Activated CD8-positive, alpha-beta memory T cell treated with anti-CD3 and anti-CD28 coated beads for 48 hours (primary cell): Measurements from ENCODE around the gene PTPN4.
"Not testable (repeated sequence)": the region's sequence is repeated elsewhere in the genome, so short reads cannot be mapped to it uniquely, and the experiment has no call there.

Experiments used
- DNase-seq, 3 experiments: peaks; one replicate each; pipeline ENCODE4 v3.0.0-alpha.2; 2020; ENCODE audit warnings: low read depth in 2 of 3, low spot score in 2 of 3

The PTPN4 gene

GRCh38 chr2:119937680-119938079 lies 178.0 kb downstream of the PTPN4 start:
- no peak for DNase-seq

GRCh38 chr2:119939915-119940314 lies 180.2 kb downstream of the PTPN4 start:
- DNase-seq = no peak

- DNase-seq = no peak
Observed at GRCh38 chr2:119940856-119941255, 181.1 kb downstream of the PTPN4 start.

GRCh38 chr2:119941388-119941787 lies 181.7 kb downstream of the PTPN4 start:
- no peak for DNase-seq

- no peak for DNase-seq
Observed at GRCh38 chr2:119941981-119942513, 182.3 kb downstream of the PTPN4 start.

GRCh38 chr2:119943058-119943457 lies 183.3 kb downstream of the PTPN4 start:
- DNase-seq = no peak

- DNase-seq = no peak
Observed at GRCh38 chr2:119947535-119947934, 187.8 kb downstream of the PTPN4 start.

- DNase-seq = no peak
Observed at GRCh38 chr2:119950966-119951365, 191.2 kb downstream of the PTPN4 start.

- DNase-seq = no peak
Observed at GRCh38 chr2:119958670-119959268, 199.0 kb downstream of the PTPN4 start.

GRCh38 chr2:119960821-119961220 lies 201.1 kb downstream of the PTPN4 start:
- no peak for DNase-seq

GRCh38 chr2:119981896-119982295 lies 222.2 kb downstream of the PTPN4 start:
- DNase-seq = no peak

- DNase-seq = no peak
Observed at GRCh38 chr2:119982506-119982905, 222.8 kb downstream of the PTPN4 start.

GRCh38 chr2:119983108-119983507 lies 223.4 kb downstream of the PTPN4 start:
- no peak for DNase-seq

GRCh38 chr2:119996148-119996547 lies 236.4 kb downstream of the PTPN4 start:
- DNase-seq = no peak

- DNase-seq = not testable (repeated sequence)
Observed at GRCh38 chr2:119996896-119997891, 237.5 kb downstream of the PTPN4 start.

- no peak for DNase-seq
Observed at GRCh38 chr2:120001471-120001870, 241.7 kb downstream of the PTPN4 start.

GRCh38 chr2:120004254-120004653 lies 244.5 kb downstream of the PTPN4 start:
- DNase-seq = no peak

- DNase-seq = no peak
Observed at GRCh38 chr2:120005834-120006521, 246.3 kb downstream of the PTPN4 start.

- no peak for DNase-seq
Observed at GRCh38 chr2:120007851-120008250, 248.1 kb downstream of the PTPN4 start.

- no peak for DNase-seq
Observed at GRCh38 chr2:120012363-120012762, 252.6 kb downstream of the PTPN4 start.

- peak; percentile 60 to 70 (median 69) for DNase-seq
Observed at GRCh38 chr2:120012771-120013596, 253.3 kb downstream of the PTPN4 start, which contains the start of gene EPB41L5. EPB41L5 (plus strand) TSS chr2:120013077; CDS start chr2:120019085, 6,008 bp downstream.
